ENCODE measurements around the gene ATXN7L1.

DNA sequence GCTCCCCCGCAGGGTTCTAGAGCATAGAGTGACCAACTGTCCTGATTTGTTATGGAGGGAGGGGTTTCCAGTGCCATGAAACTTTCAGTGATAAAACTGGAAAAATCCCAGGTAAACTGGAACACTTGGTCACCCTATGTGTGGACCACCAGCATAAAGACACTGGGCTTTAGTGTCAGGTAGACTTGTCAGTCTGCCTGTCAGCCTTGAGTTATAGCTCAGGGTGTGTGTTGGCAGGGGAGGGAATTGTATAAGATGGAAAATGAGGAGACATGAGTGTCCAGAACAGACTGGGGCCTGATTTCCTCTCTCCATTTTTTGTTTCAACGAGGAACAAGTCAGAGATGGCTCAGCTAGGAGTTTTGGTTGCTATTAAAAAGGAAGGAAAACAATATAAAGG lies 284.9 kb downstream of the ATXN7L1 start:
- TF ChIP-seq, protein P1, sequence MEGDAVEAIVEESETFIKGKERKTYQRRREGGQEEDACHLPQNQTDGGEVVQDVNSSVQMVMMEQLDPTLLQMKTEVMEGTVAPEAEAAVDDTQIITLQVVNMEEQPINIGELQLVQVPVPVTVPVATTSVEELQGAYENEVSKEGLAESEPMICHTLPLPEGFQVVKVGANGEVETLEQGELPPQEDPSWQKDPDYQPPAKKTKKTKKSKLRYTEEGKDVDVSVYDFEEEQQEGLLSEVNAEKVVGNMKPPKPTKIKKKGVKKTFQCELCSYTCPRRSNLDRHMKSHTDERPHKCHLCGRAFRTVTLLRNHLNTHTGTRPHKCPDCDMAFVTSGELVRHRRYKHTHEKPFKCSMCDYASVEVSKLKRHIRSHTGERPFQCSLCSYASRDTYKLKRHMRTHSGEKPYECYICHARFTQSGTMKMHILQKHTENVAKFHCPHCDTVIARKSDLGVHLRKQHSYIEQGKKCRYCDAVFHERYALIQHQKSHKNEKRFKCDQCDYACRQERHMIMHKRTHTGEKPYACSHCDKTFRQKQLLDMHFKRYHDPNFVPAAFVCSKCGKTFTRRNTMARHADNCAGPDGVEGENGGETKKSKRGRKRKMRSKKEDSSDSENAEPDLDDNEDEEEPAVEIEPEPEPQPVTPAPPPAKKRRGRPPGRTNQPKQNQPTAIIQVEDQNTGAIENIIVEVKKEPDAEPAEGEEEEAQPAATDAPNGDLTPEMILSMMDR (IDR thresholded peaks at IDR 0.05) = no peak
- TF ChIP-seq POLR2AphosphoS5 (IDR thresholded peaks at IDR 0.05) (no peak), POLR2A (IDR thresholded peaks at IDR 0.05) (no peak)

Measured in prostate gland (tissue), 2 donors.